ENCODE data around the gene CEP57L1.
A peak's percentile ranks its signal among the peaks of the same experiment; 100 is the strongest.

CEP57L1 gene

GRCh38 chr6:109095036-109095834 lies at the start of gene CEP57L1:
TSS of gene CEP57L1 (plus strand) at chr6:109095507. CDS start at chr6:109145222, 49,715 bp downstream.
- DNase-seq: peak; percentile 91 to 93

GRCh38 chr6:109048176-109048575 lies 47.1 kb upstream of the CEP57L1 start:
- no peak for DNase-seq

GRCh38 chr6:109048670-109049415 lies 46.5 kb upstream of the CEP57L1 start:
- DNase-seq: no peak

- DNase-seq: no peak
Measured at GRCh38 chr6:109050012-109050411, 45.3 kb upstream of the CEP57L1 start.

- DNase-seq: no peak
Measured at GRCh38 chr6:109050447-109051102, 44.7 kb upstream of the CEP57L1 start.

GRCh38 chr6:109051301-109052017 lies 43.8 kb upstream of the CEP57L1 start:
- no peak for DNase-seq

GRCh38 chr6:109052018-109052651 lies 43.2 kb upstream of the CEP57L1 start:
- no peak for DNase-seq

GRCh38 chr6:109052852-109053251 lies 42.5 kb upstream of the CEP57L1 start:
- DNase-seq: no peak

- no peak for DNase-seq
Measured at GRCh38 chr6:109053336-109053735, 42.0 kb upstream of the CEP57L1 start.

GRCh38 chr6:109055771-109056235 lies 39.5 kb upstream of the CEP57L1 start:
- no peak for DNase-seq

- no peak for DNase-seq
Measured at GRCh38 chr6:109056661-109057060, 38.6 kb upstream of the CEP57L1 start.

GRCh38 chr6:109058620-109059019 lies 36.7 kb upstream of the CEP57L1 start:
- DNase-seq: no peak

- DNase-seq: no peak
Measured at GRCh38 chr6:109059153-109059552, 36.2 kb upstream of the CEP57L1 start.

GRCh38 chr6:109059571-109060021 lies 35.7 kb upstream of the CEP57L1 start:
- peak; percentile 4 to 8 for DNase-seq

GRCh38 chr6:109060571-109060970 lies 34.7 kb upstream of the CEP57L1 start:
- no peak for DNase-seq

- no peak for DNase-seq
Measured at GRCh38 chr6:109062216-109062615, 33.1 kb upstream of the CEP57L1 start.

- DNase-seq: no peak
Measured at GRCh38 chr6:109062767-109063352, 32.4 kb upstream of the CEP57L1 start.

GRCh38 chr6:109069746-109070145 lies 25.6 kb upstream of the CEP57L1 start:
- DNase-seq: no peak

GRCh38 chr6:109071125-109071917 lies 24.0 kb upstream of the CEP57L1 start:
- DNase-seq: no peak

GRCh38 chr6:109073344-109074132 lies 21.8 kb upstream of the CEP57L1 start:
- DNase-seq: peak; percentile 28 to 72
